SH-SY5Y (cell line): ENCODE results near the gene NRN1L.

Source experiments
- GATA2 ChIP-seq: IDR thresholded peaks from 2 replicates; pipeline ENCODE4 v1.6.1; 2011; ENCODE audit warnings: mild to moderate bottlenecking, low read depth, low read length
- GATA3 ChIP-seq: IDR thresholded peaks from 2 replicates; pipeline ENCODE4 v1.6.1; 2011; ENCODE audit warnings: low read depth, mild to moderate bottlenecking, low read length, moderate library complexity

DNA sequence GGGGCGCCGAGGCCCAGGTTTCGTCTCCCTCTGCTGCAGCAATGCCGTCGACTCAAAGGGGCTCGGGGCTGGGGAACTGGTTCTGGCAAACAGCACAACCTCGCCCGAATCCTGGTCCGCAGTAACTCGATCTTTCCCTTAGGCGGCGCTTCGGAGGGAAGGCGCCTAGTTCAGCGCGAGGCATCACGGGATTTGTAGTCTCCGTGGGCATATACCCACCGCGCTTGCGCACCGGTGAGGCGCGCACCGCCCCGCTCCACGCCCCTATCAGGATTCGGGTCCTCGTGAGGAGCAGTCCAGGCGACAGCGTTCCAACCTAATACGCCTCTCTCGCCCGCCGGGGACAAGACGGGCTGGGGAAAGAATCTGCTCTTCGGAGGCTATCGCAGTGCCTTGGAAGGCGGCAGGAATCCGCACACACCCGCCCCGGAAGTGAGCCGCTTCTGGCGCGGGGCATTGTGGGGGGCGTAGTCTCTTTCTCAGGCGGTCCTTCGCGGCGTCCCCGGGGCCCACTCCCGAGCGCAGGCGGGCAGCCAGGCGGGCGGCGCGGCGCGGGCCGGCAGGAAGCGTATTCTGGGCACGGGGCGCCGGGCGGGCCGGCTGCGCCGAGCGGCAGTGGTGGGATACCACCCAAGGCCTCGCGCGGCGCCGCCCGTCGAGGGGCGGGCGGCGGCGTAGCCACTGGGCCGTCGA lies 42.7 kb upstream of the NRN1L start, which contains the start of gene THAP11:
- TF ChIP-seq GATA2 (no peak), GATA3 (no peak)
